Measurements from ENCODE around the gene TYMP.
"Not testable (repeated sequence)": the region's sequence is repeated elsewhere in the genome, so short reads cannot be mapped to it uniquely, and the experiment has no call there.

TYMP gene

DNA sequence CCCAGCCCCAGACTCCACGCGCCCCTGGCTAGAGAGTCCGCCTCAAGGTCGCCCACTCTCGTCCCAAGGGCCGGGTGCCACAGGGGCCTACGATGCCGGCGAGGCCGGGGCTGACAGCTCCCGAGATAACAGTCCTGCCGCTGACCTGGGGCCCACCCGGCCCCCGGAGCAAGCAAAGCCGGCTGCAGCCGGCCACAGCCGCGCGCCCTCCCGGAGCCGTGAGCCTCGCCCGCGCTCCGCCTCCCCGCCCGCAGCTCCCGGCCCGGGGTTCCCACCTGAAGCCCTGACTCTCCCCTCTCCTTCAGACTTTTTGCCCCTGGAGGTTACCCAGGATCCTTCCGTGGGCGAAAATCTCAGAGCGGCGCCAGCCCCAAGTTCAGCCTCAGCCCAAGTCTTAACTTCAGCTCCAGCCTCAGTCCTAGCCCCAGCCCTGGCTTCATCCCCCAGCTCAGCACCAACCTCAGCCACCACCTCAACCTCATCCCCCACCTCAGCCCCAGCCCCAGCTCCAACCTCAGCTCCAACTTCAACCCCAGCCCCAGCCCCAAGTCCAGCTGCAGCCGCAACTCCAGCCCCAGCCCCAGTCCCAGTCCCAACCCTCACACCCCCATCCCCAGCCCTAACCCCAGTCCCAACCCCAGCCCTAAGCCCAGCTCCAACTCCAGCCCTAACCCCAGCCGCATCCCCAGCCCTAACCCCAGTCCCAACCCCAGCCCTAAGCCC is 17.6 kb upstream of the TYMP start:
- Histone ChIP-seq H3K4me3 (ENCODE audit: low read length) (no peak overlapping the region), H3K27ac (ENCODE audit: low read length) (no peak overlapping the region), H3K27me3 (ENCODE audit: control insufficient read depth, insufficient read depth, low read length) (no peaks in the 10 kb centered on the region; the same call in 1 of the 2 replicates), H3K4me1 (ENCODE audit: control insufficient read depth, insufficient read depth, low read length) (peaks cover 1% of the 10 kb centered on the region; the same call in 1 of the 2 replicates), H3K36me3 (ENCODE audit: control insufficient read depth, insufficient read depth, low read length) (no peaks in the 10 kb centered on the region), H3K9me3 (ENCODE audit: control insufficient read depth, insufficient read depth, low read length) (no peaks in the 10 kb centered on the region)
- DNase-seq (ENCODE audit: low read depth, low spot score) = no peak
- WGBS (ENCODE audit: insufficient coverage, insufficient read length) = no CpG with 5 or more reads among the region's 35 CpGs

DNA sequence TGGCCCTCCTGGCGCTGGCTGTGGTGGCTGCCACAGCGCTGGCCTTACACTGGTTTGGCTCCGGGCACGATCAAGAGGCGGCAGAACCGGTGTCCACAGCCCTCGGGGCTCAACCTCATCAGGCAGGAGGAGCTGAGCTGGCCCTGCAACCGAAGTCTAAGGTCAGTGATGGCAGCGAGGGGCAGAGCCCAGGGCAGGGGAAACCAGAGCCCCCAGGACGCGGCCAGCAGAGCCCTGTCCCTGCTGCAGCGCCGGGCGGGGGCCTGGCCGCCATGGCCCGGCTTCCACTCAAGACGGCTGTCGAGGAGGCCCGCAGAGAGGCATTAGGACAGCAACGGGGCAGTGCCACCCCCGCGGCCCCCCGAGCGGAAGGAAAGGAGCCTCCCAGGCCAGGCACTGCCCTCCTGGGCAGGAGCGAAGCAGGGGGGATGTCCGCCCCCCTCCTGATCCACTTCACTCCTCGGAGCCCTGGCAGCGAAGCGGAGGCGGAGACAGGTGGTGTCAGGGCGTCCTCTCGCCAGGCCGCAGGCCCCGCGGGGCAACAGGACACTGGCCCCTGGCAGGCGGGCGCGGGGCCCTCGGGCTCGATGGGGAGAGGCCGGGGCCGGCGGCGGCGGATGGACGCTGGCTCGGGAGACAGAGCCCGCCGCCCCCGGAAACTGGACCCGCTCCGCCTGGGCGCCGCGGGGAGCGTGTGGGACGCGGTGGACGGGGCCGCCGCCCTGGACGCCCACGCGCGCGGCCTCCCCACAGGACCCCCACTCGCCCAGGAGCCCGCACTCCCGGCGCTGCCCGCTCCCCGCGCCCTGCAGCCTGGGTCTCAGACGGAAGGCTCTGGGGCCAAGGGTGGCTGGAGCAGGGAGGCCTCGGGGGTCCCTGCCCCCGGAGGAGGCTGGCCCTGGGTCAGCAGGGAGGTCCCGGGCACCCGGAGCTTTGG is 16.8 kb upstream of the TYMP start:
- Histone ChIP-seq H3K9me3 (ENCODE audit: control insufficient read depth, insufficient read depth, low read length) (no peaks in the 10 kb centered on the region), H3K4me3 (ENCODE audit: low read length) (no peak overlapping the region), H3K4me1 (ENCODE audit: control insufficient read depth, insufficient read depth, low read length) (peaks cover 1% of the 10 kb centered on the region; the same call in 1 of the 2 replicates), H3K27ac (ENCODE audit: low read length) (no peak overlapping the region), H3K36me3 (ENCODE audit: control insufficient read depth, insufficient read depth, low read length) (no peaks in the 10 kb centered on the region), H3K27me3 (ENCODE audit: control insufficient read depth, insufficient read depth, low read length) (no peaks in the 10 kb centered on the region; the same call in 1 of the 2 replicates)
- DNase-seq (ENCODE audit: low read depth, low spot score) = no peak
- no CpG with 5 or more reads among the region's 78 CpGs for WGBS (ENCODE audit: insufficient coverage, insufficient read length)

DNA sequence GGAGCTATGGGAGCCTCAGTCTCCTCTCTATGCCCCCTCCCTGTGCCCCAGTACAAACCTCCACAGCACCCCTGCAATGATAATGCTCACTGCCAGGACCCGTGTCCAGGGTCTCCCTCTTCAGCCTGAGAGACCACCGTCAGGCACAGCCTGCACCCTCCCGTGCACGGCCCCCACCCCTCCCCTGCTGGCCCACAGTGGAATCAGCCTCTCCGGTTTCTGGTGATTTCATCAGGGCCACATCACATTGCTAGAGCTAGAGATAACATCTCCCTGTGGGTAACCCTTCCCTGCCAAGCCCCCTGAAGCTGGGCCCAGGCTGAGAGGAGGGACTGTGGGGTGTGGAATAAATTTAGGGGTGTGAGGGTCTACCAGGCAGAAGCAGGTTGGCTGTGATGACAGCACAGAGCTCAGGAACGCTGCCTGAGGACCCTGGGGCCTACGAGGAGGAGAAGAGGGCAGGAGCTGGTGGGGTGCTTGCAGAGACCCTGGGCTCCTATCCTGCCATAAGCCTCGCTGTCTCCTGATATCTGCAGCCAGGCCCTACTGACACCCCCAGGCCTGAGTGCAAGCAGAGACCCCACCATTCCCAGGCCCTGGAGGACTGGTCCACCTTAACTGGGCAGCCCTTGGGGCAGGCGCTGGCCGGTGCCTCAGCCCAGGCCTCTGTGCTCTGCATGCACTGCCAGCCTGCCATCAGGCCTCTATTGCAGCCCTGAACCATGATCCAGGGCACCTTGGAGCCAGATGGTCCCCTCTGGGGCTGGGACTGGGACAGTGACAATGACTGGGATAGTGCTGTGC is 15.9 kb upstream of the TYMP start, which contains the start of gene KLHDC7B:
Gene KLHDC7B (plus strand): TSS at position 378 of the 804 bp plus-strand sequence. CDS start 345 bp downstream, at position 723.
- Histone ChIP-seq H3K4me1 (ENCODE audit: control insufficient read depth, insufficient read depth, low read length) (peaks cover 1% of the 10 kb centered on the region; the same call in 1 of the 2 replicates), H3K9me3 (ENCODE audit: control insufficient read depth, insufficient read depth, low read length) (no peaks in the 10 kb centered on the region), H3K36me3 (ENCODE audit: control insufficient read depth, insufficient read depth, low read length) (no peaks in the 10 kb centered on the region), H3K27ac (ENCODE audit: low read length) (no peak within 1 kb of the TSS), H3K4me3 (ENCODE audit: low read length) (no peak within 1 kb of the TSS), H3K27me3 (ENCODE audit: control insufficient read depth, insufficient read depth, low read length) (no peaks in the 10 kb centered on the region; the same call in 1 of the 2 replicates)
- no CpG with 5 or more reads among the region's 10 CpGs for WGBS (ENCODE audit: insufficient coverage, insufficient read length)
- no peak for DNase-seq (ENCODE audit: low read depth, low spot score)

DNA sequence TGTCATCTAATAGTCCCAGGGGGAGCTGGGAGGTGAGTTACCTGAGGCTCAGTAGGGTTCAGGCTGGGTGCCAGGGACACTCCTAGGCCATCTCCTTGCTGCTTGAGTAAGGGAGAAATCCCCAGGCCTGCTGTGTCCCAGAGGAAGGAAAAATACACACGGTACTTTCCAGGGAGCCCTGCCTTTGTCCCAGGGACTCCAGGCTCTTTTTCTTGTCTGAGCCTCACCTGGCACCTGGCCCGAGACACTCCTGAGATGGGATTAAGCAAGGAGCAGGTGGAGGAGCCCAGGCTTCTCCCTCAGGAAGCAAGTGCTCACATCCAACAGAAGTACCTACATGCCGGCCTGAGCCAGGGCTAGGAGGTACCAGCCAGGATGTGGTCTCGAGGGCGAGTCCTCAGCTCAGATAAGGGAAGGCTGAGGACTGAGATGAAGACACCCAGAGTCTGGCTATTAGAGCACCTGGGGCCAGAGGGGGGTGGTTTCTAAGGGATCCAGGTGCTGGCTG is 15.0 kb upstream of the TYMP start:
- no peak overlapping the region for H3K4me3 ChIP-seq (ENCODE audit: low read length)
- no peaks in the 10 kb centered on the region; the same call in 1 of the 2 replicates for H3K27me3 ChIP-seq (ENCODE audit: control insufficient read depth, insufficient read depth, low read length)
- no CpG with 5 or more reads among the region's 5 CpGs for WGBS (ENCODE audit: insufficient coverage, insufficient read length)
- no peaks in the 10 kb centered on the region for H3K9me3 ChIP-seq (ENCODE audit: control insufficient read depth, insufficient read depth, low read length)
- no peak for DNase-seq (ENCODE audit: low read depth, low spot score)
- H3K36me3 ChIP-seq (ENCODE audit: control insufficient read depth, insufficient read depth, low read length) = no peaks in the 10 kb centered on the region
- no peak overlapping the region for H3K27ac ChIP-seq (ENCODE audit: low read length)
- peaks cover 1% of the 10 kb centered on the region; the same call in 1 of the 2 replicates for H3K4me1 ChIP-seq (ENCODE audit: control insufficient read depth, insufficient read depth, low read length)

DNA sequence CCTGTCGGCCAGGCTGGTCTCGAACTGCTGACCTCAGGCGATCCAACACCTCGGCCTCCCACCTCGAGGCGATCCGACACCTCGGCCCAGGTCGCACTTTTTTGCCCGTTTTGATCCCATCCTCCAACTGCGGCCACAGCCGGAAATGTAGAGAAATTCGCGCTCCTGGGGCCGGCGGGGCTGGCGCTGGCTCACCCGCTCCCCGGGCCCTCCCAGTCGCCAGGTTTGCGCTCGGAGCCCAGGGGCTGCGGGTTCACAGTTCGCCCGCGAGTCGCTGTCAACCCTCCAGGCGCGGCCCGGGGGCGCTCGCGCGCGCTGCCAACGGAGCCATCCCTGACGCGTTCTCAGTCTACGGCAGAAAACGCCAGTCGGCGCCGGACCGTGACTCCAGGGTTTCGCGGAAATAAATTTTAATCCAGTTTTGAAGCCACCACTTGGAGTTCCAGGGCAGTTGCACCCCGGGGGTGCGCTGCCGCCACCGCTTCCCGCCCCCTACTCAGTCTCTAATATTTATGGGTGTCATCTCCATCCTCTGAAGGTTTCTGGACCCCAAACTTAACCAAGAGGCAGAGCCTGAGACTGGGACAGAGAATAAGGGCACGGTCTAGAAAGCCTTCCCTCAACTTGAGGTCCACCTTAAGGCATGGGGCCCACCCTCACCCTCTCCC is 14.4 kb upstream of the TYMP start:
- H3K4me3 ChIP-seq (ENCODE audit: low read length) = no peak overlapping the region
- H3K4me1 ChIP-seq (ENCODE audit: control insufficient read depth, insufficient read depth, low read length) = peaks cover 1% of the 10 kb centered on the region; the same call in 1 of the 2 replicates
- no peaks in the 10 kb centered on the region for H3K36me3 ChIP-seq (ENCODE audit: control insufficient read depth, insufficient read depth, low read length)
- DNase-seq (ENCODE audit: low read depth, low spot score) = no peak
- no peaks in the 10 kb centered on the region; the same call in 1 of the 2 replicates for H3K27me3 ChIP-seq (ENCODE audit: control insufficient read depth, insufficient read depth, low read length)
- no peaks in the 10 kb centered on the region for H3K9me3 ChIP-seq (ENCODE audit: control insufficient read depth, insufficient read depth, low read length)
- no peak overlapping the region for H3K27ac ChIP-seq (ENCODE audit: low read length)
- no CpG with 5 or more reads among the region's 52 CpGs for WGBS (ENCODE audit: insufficient coverage, insufficient read length)

DNA sequence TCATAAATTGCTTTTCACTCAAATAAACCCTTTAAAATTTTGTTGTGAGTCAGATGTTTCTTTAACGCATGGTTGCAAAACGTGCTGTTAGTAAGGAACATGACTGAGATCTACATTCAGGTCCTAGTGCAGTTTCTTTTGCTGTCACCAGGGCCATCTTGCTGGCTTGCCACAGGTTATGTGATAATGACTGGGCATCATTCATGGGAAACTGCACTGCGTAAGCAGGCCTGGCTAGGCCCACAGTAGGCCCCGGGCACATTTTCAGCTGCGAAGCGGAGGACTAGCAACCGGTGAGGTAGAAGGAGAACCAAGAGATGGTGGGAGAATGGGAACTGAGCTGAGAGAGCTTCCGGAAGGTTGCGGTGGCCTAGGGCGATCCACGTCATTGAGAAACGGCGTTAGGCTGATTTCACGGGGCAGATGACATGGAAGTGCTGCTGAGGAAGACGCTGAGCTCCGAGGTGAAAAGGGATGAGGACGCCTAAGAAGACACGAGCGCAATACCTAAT is 12.7 kb upstream of the TYMP start:
- no peak for DNase-seq (ENCODE audit: low read depth, low spot score)
- Histone ChIP-seq H3K4me1 (ENCODE audit: control insufficient read depth, insufficient read depth, low read length) (no peaks in the 10 kb centered on the region), H3K27me3 (ENCODE audit: control insufficient read depth, insufficient read depth, low read length) (no peaks in the 10 kb centered on the region; the same call in 1 of the 2 replicates), H3K9me3 (ENCODE audit: control insufficient read depth, insufficient read depth, low read length) (no peaks in the 10 kb centered on the region), H3K27ac (ENCODE audit: low read length) (no peak overlapping the region), H3K4me3 (ENCODE audit: low read length) (no peak overlapping the region), H3K36me3 (ENCODE audit: control insufficient read depth, insufficient read depth, low read length) (no peaks in the 10 kb centered on the region)
- WGBS (ENCODE audit: insufficient coverage, insufficient read length) = no CpG with 5 or more reads among the region's 19 CpGs

DNA sequence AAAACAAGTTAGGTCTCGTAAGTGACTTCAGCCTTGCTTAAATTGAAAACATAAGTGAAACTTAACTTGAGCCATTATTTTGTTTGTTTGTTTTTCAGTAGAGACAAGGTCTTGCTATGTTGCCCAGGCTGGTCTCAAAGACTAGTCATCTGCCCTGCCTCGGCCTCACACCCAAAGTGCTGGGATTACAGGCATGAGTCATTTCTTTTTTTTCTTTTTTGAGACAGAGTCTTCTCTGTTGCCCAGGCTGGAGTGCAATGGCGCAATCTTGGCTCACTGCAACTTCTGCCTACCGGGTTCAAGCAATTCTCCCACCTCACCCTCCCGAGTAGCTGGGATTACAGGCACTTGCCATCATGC is 11.8 kb upstream of the TYMP start:
- DNase-seq (ENCODE audit: low read depth, low spot score); H3K4me1 ChIP-seq (ENCODE audit: control insufficient read depth, insufficient read depth, low read length); H3K4me3 ChIP-seq (ENCODE audit: low read length); H3K27me3 ChIP-seq (ENCODE audit: control insufficient read depth, insufficient read depth, low read length); H3K9me3 ChIP-seq (ENCODE audit: control insufficient read depth, insufficient read depth, low read length); H3K27ac ChIP-seq (ENCODE audit: low read length); H3K36me3 ChIP-seq (ENCODE audit: control insufficient read depth, insufficient read depth, low read length): not testable (repeated sequence)
- WGBS (ENCODE audit: insufficient coverage, insufficient read length) = no CpG with 5 or more reads among the region's 5 CpGs

DNA sequence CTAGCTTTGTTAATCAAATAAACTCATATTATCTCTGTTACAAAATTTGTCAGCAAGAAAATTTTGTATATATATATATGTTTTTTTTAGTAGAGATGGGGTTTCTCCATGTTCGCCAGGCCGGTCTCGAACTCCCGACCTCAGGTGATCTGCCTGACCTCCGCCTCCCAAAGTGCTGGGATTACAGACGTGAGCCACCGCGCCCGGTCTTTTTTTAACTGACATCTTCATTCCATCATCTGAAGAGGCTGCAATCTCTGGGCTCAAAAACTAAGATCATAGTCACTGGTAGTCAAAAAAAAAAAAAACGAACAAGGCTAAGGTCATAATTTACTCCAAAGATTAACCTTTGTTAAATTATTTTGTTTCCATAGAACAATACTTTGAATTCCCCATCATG is 10.6 kb upstream of the TYMP start:
- WGBS (ENCODE audit: insufficient coverage, insufficient read length) = no CpG with 5 or more reads among the region's 10 CpGs
- no peaks in the 10 kb centered on the region for H3K9me3 ChIP-seq (ENCODE audit: control insufficient read depth, insufficient read depth, low read length)
- no peaks in the 10 kb centered on the region; the same call in 1 of the 2 replicates for H3K27me3 ChIP-seq (ENCODE audit: control insufficient read depth, insufficient read depth, low read length)
- no peak overlapping the region for H3K27ac ChIP-seq (ENCODE audit: low read length)
- H3K4me3 ChIP-seq (ENCODE audit: low read length) = no peak overlapping the region
- no peak for DNase-seq (ENCODE audit: low read depth, low spot score)
- no peaks in the 10 kb centered on the region for H3K36me3 ChIP-seq (ENCODE audit: control insufficient read depth, insufficient read depth, low read length)
- H3K4me1 ChIP-seq (ENCODE audit: control insufficient read depth, insufficient read depth, low read length) = no peaks in the 10 kb centered on the region

DNA sequence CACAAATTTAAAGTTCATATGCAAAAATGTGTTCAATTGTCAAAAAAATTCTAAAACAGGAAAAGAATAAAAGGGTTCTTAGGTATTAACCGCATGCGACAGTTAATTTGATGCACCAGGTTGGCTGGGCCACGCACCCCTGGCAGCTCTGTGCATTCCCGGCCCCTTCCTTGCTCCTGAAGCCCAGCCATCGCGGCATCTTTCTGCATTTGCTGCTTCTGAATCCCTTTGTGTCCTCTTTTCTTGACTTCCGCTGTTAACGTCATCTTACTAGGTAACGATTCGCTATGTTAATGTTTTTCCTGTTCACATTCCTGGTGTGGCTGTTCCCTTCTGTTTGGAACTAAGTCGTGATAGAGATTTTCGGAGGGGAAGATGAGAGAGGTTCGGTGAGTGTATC is 8.0 kb upstream of the TYMP start:
- no peak for DNase-seq (ENCODE audit: low read depth, low spot score)
- Histone ChIP-seq H3K36me3 (ENCODE audit: control insufficient read depth, insufficient read depth, low read length) (no peaks in the 10 kb centered on the region), H3K27me3 (ENCODE audit: control insufficient read depth, insufficient read depth, low read length) (peaks cover 3% of the 10 kb centered on the region; the same call in 1 of the 2 replicates), H3K4me1 (ENCODE audit: control insufficient read depth, insufficient read depth, low read length) (no peaks in the 10 kb centered on the region), H3K4me3 (ENCODE audit: low read length) (no peak overlapping the region), H3K9me3 (ENCODE audit: control insufficient read depth, insufficient read depth, low read length) (no peaks in the 10 kb centered on the region), H3K27ac (ENCODE audit: low read length) (no peak overlapping the region)
- WGBS (ENCODE audit: insufficient coverage, insufficient read length) = 100% methylated on average over 2 of the region's 13 CpGs

Measured in iPS DF 6.9 (cell line).